ENCODE measurements around the gene ADAMTS4.

The ADAMTS4 gene

GRCh38 chr1:161219078-161219892 is 20.4 kb upstream of the ADAMTS4 start:
- DNase-seq: no peak

GRCh38 chr1:161218301-161219077 is 19.6 kb upstream of the ADAMTS4 start:
- DNase-seq: no peak

- DNase-seq: no peak
Observed at GRCh38 chr1:161217831-161218230, 19.0 kb upstream of the ADAMTS4 start.

GRCh38 chr1:161216945-161217712 is 18.3 kb upstream of the ADAMTS4 start:
- DNase-seq: peak; percentile 50

- DNase-seq: no peak
Observed at GRCh38 chr1:161215076-161215475, 16.2 kb upstream of the ADAMTS4 start, which contains the start of gene FCER1G. Gene FCER1G (plus strand): TSS chr1:161215295. CDS start chr1:161215322, 27 bp downstream.

GRCh38 chr1:161214369-161214768 is 15.5 kb upstream of the ADAMTS4 start:
- no peak for DNase-seq

GRCh38 chr1:161209790-161210409 is 11.0 kb upstream of the ADAMTS4 start:
- peak; percentile 64 for DNase-seq

GRCh38 chr1:161207173-161207572 is 8.3 kb upstream of the ADAMTS4 start:
- DNase-seq: no peak

GRCh38 chr1:161206411-161207140 is 7.7 kb upstream of the ADAMTS4 start:
- no peak for DNase-seq

GRCh38 chr1:161201836-161202712 is 3.2 kb upstream of the ADAMTS4 start, which contains the start of gene NDUFS2:
Gene NDUFS2 (plus strand): TSS chr1:161202367. CDS start chr1:161202386, 19 bp downstream.
- peak; percentile 99 for DNase-seq

GRCh38 chr1:161200992-161201835 is 2.4 kb upstream of the ADAMTS4 start:
- peak; percentile 28 for DNase-seq

- no peak for DNase-seq
Observed at GRCh38 chr1:161200421-161200991, 1.7 kb upstream of the ADAMTS4 start.

GRCh38 chr1:161199506-161200139 is 769 bp upstream of the ADAMTS4 start:
- DNase-seq: peak; percentile 28

GRCh38 chr1:161198194-161198896 is 509 bp downstream of the ADAMTS4 start:
- peak; percentile 24 for DNase-seq

GRCh38 chr1:161197560-161198193 is 1.2 kb downstream of the ADAMTS4 start:
- no peak for DNase-seq

GRCh38 chr1:161196521-161197451 is 2.1 kb downstream of the ADAMTS4 start:
- peak; percentile 91 for DNase-seq

GRCh38 chr1:161196111-161196510 is 2.7 kb downstream of the ADAMTS4 start:
- DNase-seq: no peak

All from fibroblast of skin of right quadriceps (primary cell).